Measurements from ENCODE around the gene SPATA31A3. TPM values are rescaled to one million over a fixed set of nuclear protein-coding genes. Genes with fewer than 3 reads are reported as not detected.
"Not testable (repeated sequence)": the region's sequence is repeated elsewhere in the genome, so short reads cannot be mapped to it uniquely, and the experiment has no call there.

The SPATA31A3 gene
- not detected for total RNA-seq
- long read RNA-seq, result 0 reads

GRCh38 chr9:66992450-66992849 is at the start of gene SPATA31A3:
Gene SPATA31A3, minus strand, starts transcription at chr9:66992550. Its CDS starts 29 bp downstream, at chr9:66992521.
- DNase-seq; intact Hi-C loops (cut with micrococcal nuclease); H3K27me3 ChIP-seq (ENCODE audit: low read depth); H3K36me3 ChIP-seq; H3K4me3 ChIP-seq; H3K4me1 ChIP-seq; H3K27ac ChIP-seq (replicated peaks); H3K9me3 ChIP-seq (replicated peaks): not testable (repeated sequence)

GRCh38 chr9:66952576-66952975 is 39.8 kb downstream of the SPATA31A3 start:
- intact Hi-C loops (cut with micrococcal nuclease); H3K27ac ChIP-seq (replicated peaks); H3K27me3 ChIP-seq (ENCODE audit: low read depth); H3K36me3 ChIP-seq; H3K9me3 ChIP-seq (replicated peaks); DNase-seq; H3K4me3 ChIP-seq; H3K4me1 ChIP-seq: not testable (repeated sequence)

DNA sequence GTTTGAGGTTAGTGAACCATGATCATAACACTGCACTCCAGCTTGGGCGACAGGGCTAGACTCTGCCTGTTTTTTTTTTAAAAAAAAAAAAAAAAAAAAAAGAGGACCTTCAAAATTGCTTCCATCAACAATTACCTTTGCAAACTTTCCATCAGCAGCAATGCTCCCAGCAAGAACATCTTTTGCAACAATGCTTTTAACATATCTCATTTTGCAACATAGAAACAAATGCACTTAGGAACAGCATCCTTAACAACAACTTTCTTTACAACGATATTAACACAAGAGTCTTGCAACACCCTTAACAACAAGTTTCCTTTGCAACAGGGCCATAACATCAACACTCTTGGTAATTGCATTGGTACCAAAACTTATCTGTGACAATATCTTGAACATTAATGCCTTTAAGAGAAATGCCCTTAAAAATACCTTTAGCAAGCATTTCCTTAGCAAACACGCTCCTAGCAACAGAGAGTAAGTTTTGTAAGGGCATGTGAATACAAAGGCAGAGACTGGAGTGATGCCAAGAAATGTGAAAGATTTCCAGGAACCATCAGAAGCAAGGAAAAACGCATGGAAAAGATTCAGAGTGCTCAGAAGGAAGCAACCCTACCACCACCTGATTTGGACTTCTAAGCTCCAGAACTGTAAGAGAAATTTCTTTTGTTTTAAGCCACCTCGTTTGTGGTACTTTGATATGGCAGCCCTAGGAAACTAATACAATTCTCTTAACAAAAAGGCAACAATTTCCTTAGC is 49.8 kb downstream of the SPATA31A3 start:
- H3K4me1 ChIP-seq; intact Hi-C loops (cut with micrococcal nuclease); DNase-seq: not testable (repeated sequence)

GRCh38 chr9:66939878-66940830 is 52.2 kb downstream of the SPATA31A3 start:
- H3K27me3 ChIP-seq (ENCODE audit: low read depth); H3K9me3 ChIP-seq (replicated peaks); H3K36me3 ChIP-seq; H3K4me3 ChIP-seq; intact Hi-C loops (cut with micrococcal nuclease); DNase-seq: not testable (repeated sequence)
- Histone ChIP-seq H3K27ac (replicated peaks) (peak overlapping the region; percentile 58), H3K4me1 (peaks cover 10% of the 10 kb centered on the region)

More for the DNA sequence above, 49.8 kb downstream of the SPATA31A3 start:
- H3K36me3 ChIP-seq; H3K4me3 ChIP-seq; H3K27me3 ChIP-seq (ENCODE audit: low read depth); H3K9me3 ChIP-seq (replicated peaks): not testable (repeated sequence)
- peak overlapping the region; percentile 30 for H3K27ac ChIP-seq (replicated peaks)

DNA sequence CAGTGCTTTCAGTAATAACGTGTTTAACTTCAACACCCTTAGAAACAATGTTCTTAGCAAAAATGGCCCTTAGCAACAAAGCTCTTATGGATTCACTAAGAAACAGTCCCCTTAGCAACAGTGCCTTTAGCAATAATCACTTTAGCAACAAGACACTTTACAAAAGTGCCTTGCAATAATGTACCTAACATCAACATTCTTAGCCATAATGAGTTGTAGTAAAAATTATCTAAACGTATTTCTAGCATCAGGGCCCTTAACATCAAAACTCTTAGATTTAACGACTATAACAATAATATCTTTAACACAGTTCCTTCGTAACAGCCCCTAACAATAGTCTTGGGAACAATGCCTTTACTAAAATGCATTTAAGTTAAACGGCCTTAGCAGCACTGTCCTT is 54.0 kb downstream of the SPATA31A3 start:
- H3K4me3 ChIP-seq; H3K36me3 ChIP-seq; DNase-seq; H3K27me3 ChIP-seq (ENCODE audit: low read depth); intact Hi-C loops (cut with micrococcal nuclease); H3K9me3 ChIP-seq (replicated peaks): not testable (repeated sequence)
- H3K4me1 ChIP-seq, result peaks cover 10% of the 10 kb centered on the region
- H3K27ac ChIP-seq (replicated peaks), result peak overlapping the region; percentile 75

DNA sequence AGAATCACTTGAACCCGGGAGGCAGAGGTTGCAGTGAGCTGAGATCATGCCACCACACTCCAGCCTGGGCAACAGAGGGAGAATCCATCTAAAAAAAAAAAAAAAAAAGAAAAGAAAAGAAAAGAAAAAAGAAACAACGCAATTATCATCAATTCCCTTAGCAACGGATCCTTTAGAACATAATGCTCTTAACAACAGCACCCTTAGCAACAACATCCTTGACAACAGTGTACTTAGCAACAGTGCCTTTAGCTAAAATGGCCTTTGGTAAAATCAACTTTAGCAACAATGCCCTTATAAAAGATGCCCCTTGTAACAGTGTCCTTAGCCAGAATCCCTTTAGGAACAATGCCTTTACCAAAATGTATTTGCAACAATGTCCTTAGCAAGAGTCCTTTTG is 54.7 kb downstream of the SPATA31A3 start:
- intact Hi-C loops (cut with micrococcal nuclease); H3K4me3 ChIP-seq; H3K36me3 ChIP-seq; H3K9me3 ChIP-seq (replicated peaks); DNase-seq; H3K27me3 ChIP-seq (ENCODE audit: low read depth); H3K4me1 ChIP-seq: not testable (repeated sequence)
- peak overlapping the region; percentile 75 for H3K27ac ChIP-seq (replicated peaks)

Other genes starting within 250 kb of the SPATA31A3 start
- gene ZNF658, start 91.8 kb downstream of the SPATA31A3 start, total RNA-seq, result 10.2 TPM

Measured in left ventricle myocardium inferior (tissue), 1 donor.